ENCODE results near the gene PIGL.

Gene PIGL

DNA sequence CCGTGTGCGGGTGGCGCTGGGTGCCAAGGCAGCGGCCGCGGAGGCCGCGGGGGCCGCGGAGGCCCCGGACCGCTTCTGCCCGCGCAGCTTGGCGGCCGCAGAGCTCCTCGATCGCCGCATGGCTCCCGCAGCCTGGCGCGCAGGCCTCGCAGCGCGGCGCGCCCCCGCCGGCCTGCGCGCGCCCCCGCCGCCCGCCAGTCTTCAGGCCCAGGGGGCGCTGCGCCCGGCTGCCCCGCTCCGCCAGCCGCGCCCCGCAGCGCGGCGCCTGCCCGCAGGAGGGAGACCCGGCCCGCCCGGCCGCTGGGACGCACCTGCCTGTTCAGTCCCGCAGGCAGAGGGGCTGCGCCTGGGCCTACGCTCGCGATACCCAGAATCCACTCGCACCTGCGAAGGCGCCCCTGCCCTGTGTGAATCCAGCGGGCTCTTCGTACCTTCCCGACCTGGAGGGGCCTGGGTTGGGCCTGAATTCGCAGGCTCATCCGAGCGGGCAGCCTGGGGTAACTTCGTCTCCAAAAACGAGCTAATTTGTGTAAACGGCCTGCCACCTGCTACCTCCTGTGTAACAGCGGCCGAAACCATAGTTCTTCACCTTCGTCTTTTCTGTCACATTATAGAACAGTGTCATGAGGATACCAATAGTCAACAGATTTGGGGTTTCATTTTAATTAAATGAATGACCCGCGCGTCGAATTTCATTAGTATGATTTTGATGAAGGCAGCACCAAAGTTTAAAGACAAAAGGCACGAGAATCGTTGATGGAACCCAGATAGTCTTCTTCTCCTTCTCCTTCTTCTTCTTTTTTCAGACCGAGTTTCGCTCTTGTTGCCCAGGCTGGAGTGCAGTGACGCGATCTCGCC, 136.5 kb downstream of the PIGL start, which contains the start of gene CENPV:
Gene CENPV (minus strand): TSS at position 153 of the 858 bp plus-strand sequence. CDS start 33 bp downstream, at position 120.
- DNase-seq (ENCODE audit: low read depth), result no peak

DNA sequence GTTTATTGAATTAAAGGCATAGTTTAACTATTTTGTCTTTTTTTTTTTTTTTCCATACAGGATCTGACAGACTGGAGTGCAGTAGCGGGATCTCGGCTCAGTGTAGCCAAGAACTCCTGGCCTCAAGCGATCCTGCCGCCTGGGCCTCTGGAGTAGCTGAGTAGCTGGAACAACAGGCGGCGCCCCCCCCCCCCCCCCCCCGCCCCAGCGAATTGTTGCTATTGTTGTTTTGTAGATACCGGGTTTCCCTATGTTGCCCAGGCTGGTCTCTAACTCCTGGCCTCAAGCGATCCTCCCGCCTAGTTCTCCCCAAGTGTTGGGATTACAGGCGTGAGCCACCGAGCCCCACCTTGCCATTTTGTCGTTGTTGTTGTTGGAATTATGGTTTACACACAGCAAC, 137.6 kb downstream of the PIGL start:
- no peak for DNase-seq (ENCODE audit: low read depth)

DNA sequence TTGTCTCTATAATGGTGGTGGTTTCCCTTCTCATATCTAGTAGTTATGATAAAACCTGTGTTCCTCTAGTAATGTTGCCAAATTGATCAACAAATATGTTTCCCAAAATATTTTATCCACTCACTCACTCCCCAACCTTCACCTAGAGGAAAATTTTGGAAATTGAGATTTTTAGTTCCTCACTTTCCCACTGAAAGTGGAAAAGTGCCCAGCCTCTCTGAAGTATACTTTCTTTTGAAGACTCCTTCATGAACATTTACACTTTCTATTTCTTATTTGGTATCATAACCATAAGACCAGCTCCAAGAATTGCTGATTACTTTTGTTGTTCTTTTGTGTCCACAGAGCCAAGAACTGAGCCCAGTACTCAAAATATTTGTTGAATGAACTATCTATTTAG, 141.4 kb downstream of the PIGL start:
- no peak for DNase-seq (ENCODE audit: low read depth)

DNA sequence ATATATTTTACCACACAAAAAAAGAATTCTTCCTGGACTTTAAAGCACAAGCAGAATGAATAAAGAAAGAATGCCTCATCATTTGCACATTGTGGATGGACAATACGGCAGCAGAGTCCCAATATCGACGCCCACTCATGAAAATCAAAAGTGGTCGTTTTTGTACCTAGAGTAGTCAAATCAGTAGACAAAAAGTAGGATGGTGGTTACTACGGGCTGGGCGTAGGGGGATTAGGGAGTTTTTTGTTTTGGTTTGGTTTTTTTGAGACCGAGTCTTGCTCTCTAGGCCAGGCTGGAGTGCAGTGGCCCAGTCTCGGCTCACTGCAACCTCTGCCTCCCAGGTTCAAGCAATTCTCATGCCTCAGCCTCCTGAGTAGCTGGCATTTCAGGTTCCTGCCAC, 144.9 kb downstream of the PIGL start:
- DNase-seq (ENCODE audit: low read depth), result no peak

DNA sequence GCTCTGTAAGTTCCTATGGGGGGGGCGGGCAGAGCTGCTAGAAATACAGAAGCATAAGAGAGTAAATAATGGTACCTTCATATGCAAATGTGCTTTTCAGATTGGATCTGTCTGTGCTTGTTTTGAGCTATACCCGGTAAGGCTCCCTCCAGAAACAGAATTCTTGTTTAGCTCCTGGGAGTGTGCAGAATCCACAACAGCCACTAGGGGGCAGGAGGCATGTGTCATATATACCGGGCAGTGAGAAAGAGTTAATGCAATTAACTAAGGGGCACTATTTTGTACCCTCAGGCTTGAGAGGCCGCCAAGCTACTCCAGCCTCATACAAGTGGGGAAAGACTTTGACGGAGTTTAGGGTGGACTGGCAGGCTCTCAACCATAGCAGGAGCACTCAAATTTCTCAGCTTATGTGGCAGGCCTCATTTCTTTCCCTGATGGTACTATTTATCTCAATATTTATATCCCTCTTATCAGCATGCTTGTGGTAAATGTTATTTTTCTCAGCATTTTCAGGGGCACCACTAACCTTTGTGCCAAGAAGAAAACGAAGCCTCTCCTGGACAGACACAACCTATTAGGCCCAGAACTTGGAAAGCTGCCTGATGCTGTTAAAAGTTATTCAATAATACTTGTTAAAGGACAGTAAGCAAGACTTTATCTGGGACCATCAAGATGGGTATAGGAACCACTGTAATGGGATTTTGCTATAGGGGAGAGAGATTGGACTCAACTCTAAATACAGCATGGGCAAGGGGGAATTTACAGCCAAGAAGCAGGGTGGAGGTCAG, 146.9 kb downstream of the PIGL start:
- no peak for DNase-seq (ENCODE audit: low read depth)

DNA sequence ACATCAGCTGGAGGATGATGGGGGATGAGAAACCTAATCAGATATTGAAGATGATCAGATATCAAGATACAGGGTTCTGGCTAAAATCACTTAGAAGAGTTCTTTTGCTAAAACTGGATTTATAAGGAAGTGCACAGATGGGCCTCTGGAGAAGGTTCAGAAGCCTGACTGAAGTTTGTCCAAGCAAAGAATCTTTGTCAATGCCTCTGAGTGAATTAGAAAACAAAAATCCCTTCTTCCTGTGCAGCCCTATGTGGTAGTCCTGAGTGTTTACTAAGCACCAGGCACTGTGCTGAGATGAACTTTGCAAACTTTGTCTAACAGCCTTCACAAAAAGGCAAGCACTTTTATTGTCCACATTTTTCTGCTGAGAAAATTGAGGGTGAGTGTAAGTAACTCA, 147.6 kb downstream of the PIGL start:
- DNase-seq (ENCODE audit: low read depth), result no peak

DNA sequence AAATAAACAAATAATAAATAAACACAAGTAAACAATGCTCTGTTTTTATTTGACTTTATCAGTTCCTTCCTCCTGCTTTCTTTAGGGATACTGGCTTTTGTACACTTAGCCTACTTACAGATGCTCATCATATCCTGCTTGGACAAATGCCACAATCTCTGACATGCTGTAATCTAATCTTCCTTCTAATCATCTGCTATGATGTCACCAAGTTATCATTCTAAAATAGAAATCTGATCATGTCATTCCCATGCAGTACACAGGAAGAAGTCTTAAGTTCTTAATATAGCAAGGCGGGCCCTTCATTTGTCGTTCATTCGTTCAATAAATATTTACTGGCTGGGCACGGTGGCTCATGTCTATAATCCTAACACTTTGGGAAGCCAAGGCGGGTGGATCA, 154.7 kb downstream of the PIGL start:
- DNase-seq (ENCODE audit: low read depth), result no peak

DNA sequence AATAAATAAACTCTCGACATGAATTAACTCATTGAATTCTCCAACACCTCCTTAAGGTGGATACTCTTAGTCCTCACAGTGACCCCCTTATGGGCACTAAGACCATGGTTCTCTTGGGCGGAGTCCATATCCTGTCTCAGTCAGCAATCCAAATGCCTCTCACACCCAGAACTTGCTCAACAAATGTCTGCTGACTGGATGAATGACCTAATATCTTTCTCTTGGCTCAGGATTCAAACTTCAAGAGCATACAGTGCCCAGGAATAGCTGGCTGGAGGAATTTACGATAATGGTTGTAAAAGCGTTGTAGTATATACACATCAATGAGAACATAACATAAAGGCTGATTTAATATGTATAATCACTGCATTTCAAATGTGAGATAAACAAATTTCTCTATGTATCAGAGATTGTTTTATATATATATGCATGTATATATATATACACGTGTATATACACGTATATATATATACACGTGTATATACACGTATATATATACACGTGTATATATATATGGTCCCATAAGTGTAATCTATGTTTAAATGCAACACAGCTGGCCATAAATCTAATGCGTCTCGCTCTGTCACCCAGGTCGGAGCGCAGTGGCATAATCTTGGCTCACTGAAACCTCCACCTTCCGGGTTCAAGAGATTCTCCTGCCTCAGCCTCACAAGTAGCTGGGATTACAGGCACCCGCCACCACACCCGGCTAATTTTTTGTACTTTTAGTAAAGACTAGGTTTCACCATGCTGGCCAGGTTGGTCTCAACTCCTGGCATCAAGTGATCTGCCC, 157.3 kb downstream of the PIGL start:
- peak; percentile 92 for DNase-seq (ENCODE audit: low read depth)
